ENCODE measurements around the gene LRP5.

GRCh38 chr11:68340003-68340767 is 27.8 kb downstream of the LRP5 start:
- TF ChIP-seq GATA2 (IDR thresholded peaks at IDR 0.05; ENCODE audit: low read depth, low read length) (no peak), GATA3 (IDR thresholded peaks at IDR 0.05; ENCODE audit: low read depth, low read length) (no peak)

All from SH-SY5Y (cell line).